Measurements from ENCODE around the gene CIB2.

The CIB2 gene

DNA sequence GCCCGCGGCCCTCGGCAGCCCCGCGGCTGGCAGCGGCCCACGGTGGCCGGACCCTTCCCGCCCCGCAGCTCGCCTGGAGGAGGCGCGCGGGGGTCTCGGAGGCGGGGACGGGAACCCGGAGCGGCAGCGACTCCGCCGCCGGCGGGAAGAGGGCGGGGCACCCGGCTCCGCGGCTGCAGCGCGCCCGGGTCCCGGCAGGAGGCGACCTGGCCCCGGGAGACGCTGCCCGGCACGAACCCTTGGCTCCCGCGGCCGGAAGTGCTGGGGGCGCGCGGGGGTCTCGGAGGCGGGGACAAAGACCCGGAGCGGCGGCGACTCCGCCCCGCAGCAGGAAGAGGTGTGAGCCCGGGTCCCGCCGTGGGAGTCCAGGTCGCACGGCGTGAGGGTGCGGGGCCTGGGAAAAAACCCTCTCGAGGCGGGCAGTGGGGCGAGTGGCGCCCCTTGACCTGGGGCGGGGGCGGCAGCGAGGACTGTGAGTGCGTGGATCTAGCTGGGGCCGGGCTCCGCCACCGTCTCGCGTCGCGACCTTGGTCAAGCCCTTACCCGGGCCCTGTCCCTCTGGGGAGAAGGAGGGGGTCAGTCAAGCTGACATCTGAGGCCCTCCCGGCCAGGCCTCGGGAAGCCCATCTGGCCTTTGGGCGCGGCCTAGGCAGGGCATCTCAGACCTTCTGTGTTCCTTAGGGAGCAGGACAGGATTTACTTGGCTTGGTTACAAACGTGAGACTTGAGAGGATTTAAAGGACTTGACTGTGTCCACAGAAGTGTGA is at the start of gene CIB2:
CIB2 (minus strand) TSS at position 151 of the 767 bp plus-strand sequence. CDS start 230 bp downstream, outside the sequence.
- ATAC-seq, result peak; percentile 88
- TF ChIP-seq, protein P1, sequence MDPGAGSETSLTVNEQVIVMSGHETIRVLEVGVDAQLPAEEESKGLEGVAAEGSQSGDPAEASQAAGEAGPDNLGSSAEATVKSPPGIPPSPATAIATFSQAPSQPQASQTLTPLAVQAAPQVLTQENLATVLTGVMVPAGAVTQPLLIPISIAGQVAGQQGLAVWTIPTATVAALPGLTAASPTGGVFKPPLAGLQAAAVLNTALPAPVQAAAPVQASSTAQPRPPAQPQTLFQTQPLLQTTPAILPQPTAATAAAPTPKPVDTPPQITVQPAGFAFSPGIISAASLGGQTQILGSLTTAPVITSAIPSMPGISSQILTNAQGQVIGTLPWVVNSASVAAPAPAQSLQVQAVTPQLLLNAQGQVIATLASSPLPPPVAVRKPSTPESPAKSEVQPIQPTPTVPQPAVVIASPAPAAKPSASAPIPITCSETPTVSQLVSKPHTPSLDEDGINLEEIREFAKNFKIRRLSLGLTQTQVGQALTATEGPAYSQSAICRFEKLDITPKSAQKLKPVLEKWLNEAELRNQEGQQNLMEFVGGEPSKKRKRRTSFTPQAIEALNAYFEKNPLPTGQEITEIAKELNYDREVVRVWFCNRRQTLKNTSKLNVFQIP (CRISPR knock-in tag; IDR thresholded peaks at IDR 0.05; ENCODE audit: borderline replicate concordance, low read depth), result no peak
- TF ChIP-seq ZNF70 (CRISPR knock-in tag; IDR thresholded peaks at IDR 0.05) (no peak), TOX (CRISPR knock-in tag; IDR thresholded peaks at IDR 0.05; ENCODE audit: borderline replicate concordance) (no peak), OSR1 (CRISPR knock-in tag; IDR thresholded peaks at IDR 0.05) (no peak), ZNF565 (CRISPR knock-in tag; conservative IDR thresholded peaks at IDR 0.05; ENCODE audit: low read depth) (no peak), GLIS3 (CRISPR knock-in tag; IDR thresholded peaks at IDR 0.05) (no peak), ZFP3 (CRISPR knock-in tag; IDR thresholded peaks at IDR 0.05) (no peak), ARNTL (CRISPR knock-in tag; IDR thresholded peaks at IDR 0.05; ENCODE audit: borderline replicate concordance, low read depth) (no peak), CSDC2 (CRISPR knock-in tag; IDR thresholded peaks at IDR 0.05) (no peak), ZC3H10 (CRISPR knock-in tag; IDR thresholded peaks at IDR 0.05) (no peak), ISL1 (CRISPR knock-in tag; IDR thresholded peaks at IDR 0.05) (no peak), SNAI2 (CRISPR knock-in tag; IDR thresholded peaks at IDR 0.05) (no peak), CSRNP3 (CRISPR knock-in tag; IDR thresholded peaks at IDR 0.05) (no peak), ESRRG (CRISPR knock-in tag; IDR thresholded peaks at IDR 0.05) (no peak)
- TF ChIP-seq, protein P2, sequence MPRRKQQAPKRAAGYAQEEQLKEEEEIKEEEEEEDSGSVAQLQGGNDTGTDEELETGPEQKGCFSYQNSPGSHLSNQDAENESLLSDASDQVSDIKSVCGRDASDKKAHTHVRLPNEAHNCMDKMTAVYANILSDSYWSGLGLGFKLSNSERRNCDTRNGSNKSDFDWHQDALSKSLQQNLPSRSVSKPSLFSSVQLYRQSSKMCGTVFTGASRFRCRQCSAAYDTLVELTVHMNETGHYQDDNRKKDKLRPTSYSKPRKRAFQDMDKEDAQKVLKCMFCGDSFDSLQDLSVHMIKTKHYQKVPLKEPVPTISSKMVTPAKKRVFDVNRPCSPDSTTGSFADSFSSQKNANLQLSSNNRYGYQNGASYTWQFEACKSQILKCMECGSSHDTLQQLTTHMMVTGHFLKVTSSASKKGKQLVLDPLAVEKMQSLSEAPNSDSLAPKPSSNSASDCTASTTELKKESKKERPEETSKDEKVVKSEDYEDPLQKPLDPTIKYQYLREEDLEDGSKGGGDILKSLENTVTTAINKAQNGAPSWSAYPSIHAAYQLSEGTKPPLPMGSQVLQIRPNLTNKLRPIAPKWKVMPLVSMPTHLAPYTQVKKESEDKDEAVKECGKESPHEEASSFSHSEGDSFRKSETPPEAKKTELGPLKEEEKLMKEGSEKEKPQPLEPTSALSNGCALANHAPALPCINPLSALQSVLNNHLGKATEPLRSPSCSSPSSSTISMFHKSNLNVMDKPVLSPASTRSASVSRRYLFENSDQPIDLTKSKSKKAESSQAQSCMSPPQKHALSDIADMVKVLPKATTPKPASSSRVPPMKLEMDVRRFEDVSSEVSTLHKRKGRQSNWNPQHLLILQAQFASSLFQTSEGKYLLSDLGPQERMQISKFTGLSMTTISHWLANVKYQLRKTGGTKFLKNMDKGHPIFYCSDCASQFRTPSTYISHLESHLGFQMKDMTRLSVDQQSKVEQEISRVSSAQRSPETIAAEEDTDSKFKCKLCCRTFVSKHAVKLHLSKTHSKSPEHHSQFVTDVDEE (CRISPR knock-in tag; IDR thresholded peaks at IDR 0.05), result no peak
- TF ChIP-seq, protein P3, sequence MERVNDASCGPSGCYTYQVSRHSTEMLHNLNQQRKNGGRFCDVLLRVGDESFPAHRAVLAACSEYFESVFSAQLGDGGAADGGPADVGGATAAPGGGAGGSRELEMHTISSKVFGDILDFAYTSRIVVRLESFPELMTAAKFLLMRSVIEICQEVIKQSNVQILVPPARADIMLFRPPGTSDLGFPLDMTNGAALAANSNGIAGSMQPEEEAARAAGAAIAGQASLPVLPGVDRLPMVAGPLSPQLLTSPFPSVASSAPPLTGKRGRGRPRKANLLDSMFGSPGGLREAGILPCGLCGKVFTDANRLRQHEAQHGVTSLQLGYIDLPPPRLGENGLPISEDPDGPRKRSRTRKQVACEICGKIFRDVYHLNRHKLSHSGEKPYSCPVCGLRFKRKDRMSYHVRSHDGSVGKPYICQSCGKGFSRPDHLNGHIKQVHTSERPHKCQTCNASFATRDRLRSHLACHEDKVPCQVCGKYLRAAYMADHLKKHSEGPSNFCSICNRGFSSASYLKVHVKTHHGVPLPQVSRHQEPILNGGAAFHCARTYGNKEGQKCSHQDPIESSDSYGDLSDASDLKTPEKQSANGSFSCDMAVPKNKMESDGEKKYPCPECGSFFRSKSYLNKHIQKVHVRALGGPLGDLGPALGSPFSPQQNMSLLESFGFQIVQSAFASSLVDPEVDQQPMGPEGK (CRISPR knock-in tag; IDR thresholded peaks at IDR 0.05; ENCODE audit: borderline replicate concordance), result no peak

DNA sequence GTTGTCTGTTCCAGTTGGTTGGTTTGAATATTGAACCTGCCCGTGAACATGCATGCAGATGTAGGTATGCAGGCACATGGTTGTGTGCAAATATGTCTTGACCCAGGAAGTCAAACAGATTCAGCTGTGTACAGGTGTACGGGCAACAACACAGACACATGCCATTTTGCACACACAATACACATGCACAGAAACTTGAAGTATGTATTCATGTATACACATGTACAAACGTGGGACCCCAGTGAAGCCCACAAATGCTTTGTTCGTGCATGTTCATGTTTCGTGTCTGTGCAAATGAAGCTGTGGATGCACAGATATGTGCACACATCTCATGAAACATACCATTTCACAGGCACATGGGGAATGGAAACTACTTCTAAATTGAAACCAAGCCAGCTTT is 48.7 kb upstream of the CIB2 start:
- TF ChIP-seq ZC3H10 (CRISPR knock-in tag; IDR thresholded peaks at IDR 0.05) (no peak), ISL1 (CRISPR knock-in tag; IDR thresholded peaks at IDR 0.05) (no peak), ZFP3 (CRISPR knock-in tag; IDR thresholded peaks at IDR 0.05) (no peak), OSR1 (CRISPR knock-in tag; IDR thresholded peaks at IDR 0.05) (no peak), TOX (CRISPR knock-in tag; IDR thresholded peaks at IDR 0.05; ENCODE audit: borderline replicate concordance) (no peak), TCF4 (CRISPR knock-in tag; IDR thresholded peaks at IDR 0.05; ENCODE audit: borderline replicate concordance) (no peak), GLIS3 (CRISPR knock-in tag; IDR thresholded peaks at IDR 0.05) (no peak), CREB5 (CRISPR knock-in tag; IDR thresholded peaks at IDR 0.05; ENCODE audit: low read depth) (no peak), ARNTL (CRISPR knock-in tag; IDR thresholded peaks at IDR 0.05; ENCODE audit: borderline replicate concordance, low read depth) (no peak), RARB (CRISPR knock-in tag; IDR thresholded peaks at IDR 0.05) (no peak), PPARA (CRISPR knock-in tag; IDR thresholded peaks at IDR 0.05; ENCODE audit: borderline replicate concordance) (no peak), BACH2 (CRISPR knock-in tag; IDR thresholded peaks at IDR 0.05; ENCODE audit: borderline replicate concordance) (no peak), CSRNP3 (CRISPR knock-in tag; IDR thresholded peaks at IDR 0.05) (no peak), ZFP30 (CRISPR knock-in tag; IDR thresholded peaks at IDR 0.05) (no peak), ZNF565 (CRISPR knock-in tag; conservative IDR thresholded peaks at IDR 0.05; ENCODE audit: low read depth) (no peak), ZNF8 (CRISPR knock-in tag; IDR thresholded peaks at IDR 0.05) (no peak)
- TF ChIP-seq, protein P3 (CRISPR knock-in tag; IDR thresholded peaks at IDR 0.05; ENCODE audit: borderline replicate concordance), result no peak
- ATAC-seq, result no peak
